Hepatocyte (in vitro differentiated cells): Measurements from ENCODE around the gene C1QTNF8. TPM values are rescaled to one million over a fixed set of nuclear protein-coding genes. Genes with fewer than 3 reads are reported as not detected.

ENCODE experiments used
- DNase-seq: peaks from one replicate; pipeline ENCODE4 v3.0.0-alpha.2; 2016; ENCODE audit warnings: low spot score
- H2AFZ ChIP-seq: fragments of 200-600 bp; sonication (generic); 2 replicates; pipeline ENCODE4 v1.6.0; 2016; ENCODE audit warnings: antibody characterized with exemption, mild to moderate bottlenecking
- H3K27ac ChIP-seq: fragments of 200-600 bp; sonication (generic); 2 replicates; pipeline ENCODE4 v1.5.1; 2016; ENCODE audit warnings: mild to moderate bottlenecking
- H3K27me3 ChIP-seq: fragments of 200-600 bp; sonication (generic); 2 replicates; pipeline ENCODE4 v1.6.1; 2016
- H3K36me3 ChIP-seq: fragments of 200-600 bp; sonication (generic); replicated peaks from 2 replicates; pipeline ENCODE4 v1.5.1; 2016; ENCODE audit warnings: low read depth; ENCODE audit not compliant: insufficient read depth
- H3K4me1 ChIP-seq: fragments of 200-600 bp; sonication (generic); 2 replicates; pipeline ENCODE4 v1.5.1; 2016; ENCODE audit warnings: mild to moderate bottlenecking, moderate library complexity; ENCODE audit not compliant: insufficient read depth
- H3K4me2 ChIP-seq: fragments of 200-600 bp; sonication (generic); 2 replicates; pipeline ENCODE4 v1.6.0; 2016
- H3K4me3 ChIP-seq: fragments of 200-600 bp; sonication (generic); 2 replicates; pipeline ENCODE4 v1.5.1; 2016; ENCODE audit warnings: mild to moderate bottlenecking
- H3K79me2 ChIP-seq: fragments of 200-600 bp; sonication (generic); 2 replicates; pipeline ENCODE4 v1.6.0; 2017; ENCODE audit warnings: mild to moderate bottlenecking
- H3K9me2 ChIP-seq: fragments of 200-600 bp; sonication (generic); replicated peaks from 2 replicates; pipeline ENCODE4 v1.6.0; 2017; ENCODE audit warnings: mild to moderate bottlenecking; ENCODE audit not compliant: insufficient read depth
- H3K9me3 ChIP-seq: fragments of 200-600 bp; sonication (generic); 2 replicates; pipeline ENCODE4 v1.5.1; 2016; ENCODE audit warnings: low read depth, mild to moderate bottlenecking
- H4K20me1 ChIP-seq: fragments of 200-600 bp; sonication (generic); 2 replicates; pipeline ENCODE4 v1.6.0; 2016; ENCODE audit warnings: mild to moderate bottlenecking; ENCODE audit not compliant: insufficient read depth, poor library complexity, severe bottlenecking
- EZH2 ChIP-seq: fragments of 200-600 bp; sonication (generic); IDR thresholded peaks from 2 replicates; pipeline ENCODE4 v1.6.1; 2016; ENCODE audit warnings: antibody characterized with exemption, mild to moderate bottlenecking, borderline replicate concordance
- EZH2phosphoT487 ChIP-seq: fragments of 200-600 bp; sonication (generic); IDR thresholded peaks from one replicate; pipeline ENCODE4 v1.6.1; 2018; ENCODE audit warnings: antibody characterized with exemption, mild to moderate bottlenecking, low read depth, moderate library complexity; ENCODE audit not compliant: unreplicated experiment, severe bottlenecking
- WGBS: methylation state at CpG from one replicate; pipeline ENCODE4 v1.1.6; 2016; ENCODE audit warnings: low lambda C conversion rate; ENCODE audit errors: missing lambda C conversion rate; 5-methylcytosine and 5-hydroxymethylcytosine counted together
- polyA plus RNA-seq: library from polyadenylated mRNA; unstranded; fragments of >200 nt; fragmentation: Nextera tagmentation; extraction: Ambion mirVana; gene quantifications from 2 replicates; pipeline ENCODE4 v1.2.1, GENCODE V29; 2016
- total RNA-seq: library from RNA; depleted of rRNA; stranded (reverse); fragments of >200 nt; gene quantifications from 2 replicates; pipeline ENCODE4 v1.2.3, GENCODE V29; 2014
- TF ChIP-seq, protein P1 (sequence below): fragments of 200-600 bp; sonication (generic); IDR thresholded peaks from 2 replicates; pipeline ENCODE4 v1.5.1; 2016; ENCODE audit warnings: antibody characterized with exemption, mild to moderate bottlenecking; ENCODE audit not compliant: poor library complexity

The C1QTNF8 gene
- total and polyA plus RNA-seq, 2 experiments from 2014 or later: not detected

DNA sequence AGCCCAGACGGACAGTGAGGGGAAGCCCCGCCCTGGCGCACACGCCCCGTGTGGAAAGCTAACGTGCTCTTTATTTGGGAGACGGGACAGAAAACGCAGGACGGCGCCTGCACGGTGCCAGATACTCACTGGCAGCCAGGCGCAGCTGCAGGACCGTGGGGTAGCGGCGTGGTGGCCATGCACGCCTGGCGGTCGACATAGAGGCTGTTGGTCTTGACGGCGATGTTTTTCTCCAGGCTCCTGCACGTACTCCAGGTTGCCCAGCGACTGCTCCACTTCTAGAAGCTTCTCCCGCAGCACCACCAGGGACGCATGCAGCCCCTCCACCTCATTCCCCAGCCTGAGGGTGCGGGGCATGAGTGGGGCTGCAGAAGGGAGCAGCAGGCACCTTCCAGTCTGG lies 5.1 kb upstream of the C1QTNF8 start:
- H4K20me1 ChIP-seq: no peaks in the 10 kb centered on the region
- no peaks in the 10 kb centered on the region for H3K9me3 ChIP-seq
- no peak overlapping the region for H3K4me2 ChIP-seq
- no peak overlapping the region for H3K4me3 ChIP-seq
- no peak overlapping the region for H2AFZ ChIP-seq
- no peak for TF ChIP-seq EZH2phosphoT487
- no peaks in the 10 kb centered on the region for H3K9me2 ChIP-seq
- no peaks in the 10 kb centered on the region for H3K27me3 ChIP-seq
- H3K79me2 ChIP-seq: no peaks in the 10 kb centered on the region
- H3K36me3 ChIP-seq: no peaks in the 10 kb centered on the region
- WGBS: 85% methylated on average over 25 of the region's 25 CpGs
- H3K4me1 ChIP-seq: peaks cover 7% of the 10 kb centered on the region
- no peak for DNase-seq
- H3K27ac ChIP-seq: no peak overlapping the region

DNA sequence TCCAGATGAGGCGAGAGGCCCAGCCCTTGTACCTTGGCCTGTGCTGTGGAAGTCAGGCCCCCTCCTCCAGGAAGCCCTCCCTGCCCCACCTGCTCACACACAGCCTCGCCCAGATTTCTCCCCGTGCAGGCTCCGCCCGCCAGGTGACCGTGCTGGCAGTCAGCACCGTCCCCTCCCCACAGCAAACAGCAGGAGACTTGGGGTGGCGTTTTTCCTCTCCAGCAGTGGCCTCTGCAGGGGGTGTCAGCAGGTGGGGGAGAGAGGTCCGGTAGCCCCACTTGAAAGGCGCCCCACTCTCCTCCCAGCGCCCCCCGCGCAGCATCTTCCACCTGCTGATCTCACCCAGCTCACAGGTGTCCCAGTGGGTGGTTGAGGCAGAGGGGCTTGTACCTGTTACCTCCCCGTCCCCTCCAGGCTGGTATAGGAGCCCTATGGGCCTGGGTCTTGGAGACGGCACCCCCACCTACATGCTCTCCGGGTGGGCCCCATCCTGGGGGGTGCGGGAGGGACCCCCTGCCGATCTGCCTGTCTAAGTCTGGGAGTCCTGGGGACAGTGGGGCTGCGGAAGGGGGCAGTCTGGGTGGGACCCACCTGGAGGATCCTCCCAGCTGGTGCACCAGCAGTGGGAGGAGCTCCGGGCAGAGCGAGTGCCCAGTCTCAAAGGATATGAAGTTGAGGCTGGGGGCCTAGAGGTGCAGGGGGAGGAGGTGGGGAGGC lies 4.2 kb upstream of the C1QTNF8 start:
- H3K4me3 ChIP-seq: no peak overlapping the region
- DNase-seq: peak; percentile 53
- H2AFZ ChIP-seq: no peak overlapping the region
- TF ChIP-seq EZH2 (no peak), EZH2phosphoT487 (no peak)
- TF ChIP-seq, protein P1, sequence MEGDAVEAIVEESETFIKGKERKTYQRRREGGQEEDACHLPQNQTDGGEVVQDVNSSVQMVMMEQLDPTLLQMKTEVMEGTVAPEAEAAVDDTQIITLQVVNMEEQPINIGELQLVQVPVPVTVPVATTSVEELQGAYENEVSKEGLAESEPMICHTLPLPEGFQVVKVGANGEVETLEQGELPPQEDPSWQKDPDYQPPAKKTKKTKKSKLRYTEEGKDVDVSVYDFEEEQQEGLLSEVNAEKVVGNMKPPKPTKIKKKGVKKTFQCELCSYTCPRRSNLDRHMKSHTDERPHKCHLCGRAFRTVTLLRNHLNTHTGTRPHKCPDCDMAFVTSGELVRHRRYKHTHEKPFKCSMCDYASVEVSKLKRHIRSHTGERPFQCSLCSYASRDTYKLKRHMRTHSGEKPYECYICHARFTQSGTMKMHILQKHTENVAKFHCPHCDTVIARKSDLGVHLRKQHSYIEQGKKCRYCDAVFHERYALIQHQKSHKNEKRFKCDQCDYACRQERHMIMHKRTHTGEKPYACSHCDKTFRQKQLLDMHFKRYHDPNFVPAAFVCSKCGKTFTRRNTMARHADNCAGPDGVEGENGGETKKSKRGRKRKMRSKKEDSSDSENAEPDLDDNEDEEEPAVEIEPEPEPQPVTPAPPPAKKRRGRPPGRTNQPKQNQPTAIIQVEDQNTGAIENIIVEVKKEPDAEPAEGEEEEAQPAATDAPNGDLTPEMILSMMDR: no peak
- peaks cover 7% of the 10 kb centered on the region for H3K4me1 ChIP-seq
- no peaks in the 10 kb centered on the region for H3K9me3 ChIP-seq
- H3K27me3 ChIP-seq: no peaks in the 10 kb centered on the region
- H3K9me2 ChIP-seq: no peaks in the 10 kb centered on the region
- no peak overlapping the region for H3K27ac ChIP-seq
- no peaks in the 10 kb centered on the region for H3K79me2 ChIP-seq
- H3K4me2 ChIP-seq: no peak overlapping the region
- H4K20me1 ChIP-seq: no peaks in the 10 kb centered on the region
- WGBS: 83% methylated on average over 21 of the region's 21 CpGs
- H3K36me3 ChIP-seq: no peaks in the 10 kb centered on the region

DNA sequence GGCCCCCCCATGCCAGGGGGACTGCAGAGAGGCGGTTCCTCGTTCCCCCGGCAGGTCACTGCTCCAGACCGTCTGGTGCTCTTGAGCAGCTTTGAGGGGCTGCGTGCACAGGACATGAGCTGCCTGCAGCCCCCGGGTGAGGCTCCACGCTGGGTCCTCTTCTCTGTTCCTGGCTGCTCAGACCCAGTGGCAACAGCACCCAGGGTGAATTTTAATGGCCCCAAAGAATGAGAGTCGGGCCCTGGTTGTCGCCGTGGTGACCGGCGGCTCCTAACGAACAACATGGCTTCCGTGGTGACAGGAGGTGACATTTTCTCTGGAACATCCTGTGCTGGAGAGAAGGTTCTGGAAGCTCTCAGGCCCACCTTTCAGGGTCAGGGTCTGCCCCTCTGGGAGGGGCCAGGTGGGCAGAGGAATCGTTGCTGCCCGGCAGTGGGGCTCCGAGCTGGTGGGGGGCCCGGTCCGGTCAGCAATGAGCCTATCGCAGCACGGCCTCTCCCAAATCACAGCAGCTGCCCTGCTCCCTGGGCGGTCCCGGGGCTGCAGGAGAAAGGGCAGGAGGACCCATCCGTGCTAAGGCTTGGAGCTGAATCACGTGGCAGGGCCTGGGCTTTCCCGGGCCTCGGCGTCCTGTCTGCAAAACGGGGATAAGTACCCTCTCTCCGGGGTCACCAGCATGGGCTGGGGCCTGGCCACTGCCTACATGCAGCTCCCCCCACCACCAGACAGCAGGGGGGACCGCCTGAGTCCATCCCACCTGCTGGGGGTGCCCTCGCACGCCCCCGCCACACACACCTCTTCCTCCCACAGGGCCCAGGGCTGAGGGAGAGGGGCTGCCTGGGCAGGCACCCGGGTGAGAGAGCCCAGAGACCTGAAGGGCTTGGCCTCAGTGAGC lies 3.4 kb upstream of the C1QTNF8 start:
- Histone ChIP-seq H4K20me1 (no peaks in the 10 kb centered on the region), H3K27me3 (no peaks in the 10 kb centered on the region), H3K9me2 (no peaks in the 10 kb centered on the region), H2AFZ (no peak overlapping the region), H3K4me1 (peaks cover 7% of the 10 kb centered on the region), H3K4me2 (no peak overlapping the region), H3K9me3 (no peaks in the 10 kb centered on the region), H3K27ac (no peak overlapping the region), H3K79me2 (no peaks in the 10 kb centered on the region), H3K36me3 (no peaks in the 10 kb centered on the region), H3K4me3 (no peak overlapping the region)
- TF ChIP-seq EZH2phosphoT487: no peak
- no peak for TF ChIP-seq EZH2
- TF ChIP-seq, protein P1: no peak
- 81% methylated on average over 34 of the region's 35 CpGs for WGBS
- DNase-seq: no peak
